Ishikawa (cell line): ENCODE data around the gene DCTN5.

Source experiments
- CEBPB ChIP-seq: IDR thresholded peaks from 2 replicates; pipeline ENCODE4 v1.6.1; 2012
- CREB1 ChIP-seq: IDR thresholded peaks from 2 replicates; pipeline ENCODE4 v1.6.1; 2012; ENCODE audit warnings: low read depth
- EGR1 ChIP-seq: IDR thresholded peaks from 2 replicates; pipeline ENCODE4 v1.6.1; 2012
- EP300 ChIP-seq: IDR thresholded peaks from 2 replicates; pipeline ENCODE4 v1.6.1; 2012; ENCODE audit warnings: borderline replicate concordance
- MAX ChIP-seq: IDR thresholded peaks from 2 replicates; pipeline ENCODE4 v1.6.1; 2012
- NFIC ChIP-seq: IDR thresholded peaks from 2 replicates; pipeline ENCODE4 v1.6.1; 2012
- RAD21 ChIP-seq: IDR thresholded peaks from 2 replicates; pipeline ENCODE4 v1.6.1; 2012; ENCODE audit warnings: low read depth
- REST ChIP-seq: IDR thresholded peaks from 2 replicates; pipeline ENCODE4 v1.6.1; 2012; ENCODE audit warnings: low read depth, mild to moderate bottlenecking
- TAF1 ChIP-seq: IDR thresholded peaks from 2 replicates; pipeline ENCODE4 v1.6.1; 2012; ENCODE audit warnings: low read depth, mild to moderate bottlenecking
- YY1 ChIP-seq: IDR thresholded peaks from 2 replicates; pipeline ENCODE4 v1.6.1; 2012; ENCODE audit warnings: low read depth

GRCh38 chr16:23640615-23640930 lies 693 bp upstream of the DCTN5 start:
- TF ChIP-seq MAX (no peak), EGR1 (no peak), YY1 (no peak), RAD21 (no peak), CEBPB (no peak), CREB1 (no peak), EP300 (no peak), TAF1 (no peak), NFIC (no peak), REST (no peak)
